Calu3 (cell line): ENCODE results near the gene ST3GAL4. TPM values are rescaled to one million over a fixed set of nuclear protein-coding genes. Genes with fewer than 3 reads are reported as not detected.

Experiments
- BruUV-seq: library from RNA; stranded (reverse); fragments of 400-500 nt; replicated peaks from 2 replicates; lab custom pipeline; 2021; lab: Mats Ljungman, UMichigan
- CTCF ChIA-PET: fragments of 300-600 bp; sonication (Branson Sonifier 250); formaldehyde crosslinking; loops from one replicate; lab custom pipeline; 2022; ENCODE audit warnings: antibody characterized with exemption; lab: Charles Lee
- DNase-seq: peaks from one replicate; pipeline ENCODE4 v3.0.0; 2022
- H3K27ac Mint-ChIP-seq: one replicate; pipeline ENCODE4 v1.8.0; 2022; ENCODE audit warnings: mixed read lengths; ENCODE audit not compliant: unreplicated experiment
- H3K27me3 Mint-ChIP-seq: one replicate; pipeline ENCODE4 v1.8.0; 2022; ENCODE audit warnings: mixed read lengths; ENCODE audit not compliant: unreplicated experiment
- H3K36me3 Mint-ChIP-seq: one replicate; pipeline ENCODE4 v1.8.0; 2022; ENCODE audit warnings: mild to moderate bottlenecking, moderate library complexity, mixed read lengths; ENCODE audit not compliant: insufficient read depth, unreplicated experiment
- H3K4me1 Mint-ChIP-seq: one replicate; pipeline ENCODE4 v1.8.0; 2022; ENCODE audit warnings: mild to moderate bottlenecking, low read depth, mixed read lengths; ENCODE audit not compliant: unreplicated experiment
- H3K4me3 Mint-ChIP-seq: one replicate; pipeline ENCODE4 v1.8.0; 2022; ENCODE audit warnings: mild to moderate bottlenecking, low read depth, moderate library complexity, mixed read lengths; ENCODE audit not compliant: unreplicated experiment
- H3K9me3 Mint-ChIP-seq: one replicate; pipeline ENCODE4 v1.8.0; 2022; ENCODE audit warnings: low read depth, mixed read lengths; ENCODE audit not compliant: unreplicated experiment
- intact Hi-C: fragments of 100-400 bp; cut with micrococcal nuclease; formaldehyde crosslinking; loops from one replicate; pipeline ENCODE4 v1.10.0; 2022; ENCODE audit not compliant: unreplicated experiment
- total RNA-seq: library from RNA; stranded (reverse); gene quantifications from 2 replicates; pipeline ENCODE4 v1.2.3, GENCODE V29; 2022
- TF ChIP-seq, protein P1 (sequence below): fragments of 200-600 bp; IDR thresholded peaks from one replicate; pipeline ENCODE4 v1.8.0; 2022; ENCODE audit warnings: antibody characterized with exemption; ENCODE audit not compliant: unreplicated experiment

Gene ST3GAL4
- total RNA-seq, 1 experiment from 2014 or later: 27.9 TPM

- Mint-ChIP-seq H3K27me3 (no peaks in the 10 kb centered on the region), H3K4me3 (no peak overlapping the region), H3K4me1 (peaks cover 12% of the 10 kb centered on the region), H3K9me3 (no peaks in the 10 kb centered on the region), H3K27ac (no peak overlapping the region), H3K36me3 (no peaks in the 10 kb centered on the region)
- intact Hi-C loops: no loop called here
- no peak for DNase-seq
- CTCF ChIA-PET: interaction anchor here (0.7 to 1.0 kb wide), 2 partner anchors 9 to 161 kb away, joined by 3 to 4 read pairs; no protein-coding TSS in a partner anchor
- TF ChIP-seq, protein P1, sequence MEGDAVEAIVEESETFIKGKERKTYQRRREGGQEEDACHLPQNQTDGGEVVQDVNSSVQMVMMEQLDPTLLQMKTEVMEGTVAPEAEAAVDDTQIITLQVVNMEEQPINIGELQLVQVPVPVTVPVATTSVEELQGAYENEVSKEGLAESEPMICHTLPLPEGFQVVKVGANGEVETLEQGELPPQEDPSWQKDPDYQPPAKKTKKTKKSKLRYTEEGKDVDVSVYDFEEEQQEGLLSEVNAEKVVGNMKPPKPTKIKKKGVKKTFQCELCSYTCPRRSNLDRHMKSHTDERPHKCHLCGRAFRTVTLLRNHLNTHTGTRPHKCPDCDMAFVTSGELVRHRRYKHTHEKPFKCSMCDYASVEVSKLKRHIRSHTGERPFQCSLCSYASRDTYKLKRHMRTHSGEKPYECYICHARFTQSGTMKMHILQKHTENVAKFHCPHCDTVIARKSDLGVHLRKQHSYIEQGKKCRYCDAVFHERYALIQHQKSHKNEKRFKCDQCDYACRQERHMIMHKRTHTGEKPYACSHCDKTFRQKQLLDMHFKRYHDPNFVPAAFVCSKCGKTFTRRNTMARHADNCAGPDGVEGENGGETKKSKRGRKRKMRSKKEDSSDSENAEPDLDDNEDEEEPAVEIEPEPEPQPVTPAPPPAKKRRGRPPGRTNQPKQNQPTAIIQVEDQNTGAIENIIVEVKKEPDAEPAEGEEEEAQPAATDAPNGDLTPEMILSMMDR: no peak
- BruUV-seq: no TSS peak
Observed at GRCh38 chr11:126319374-126319740, 36.1 kb upstream of the ST3GAL4 start.

DNA sequence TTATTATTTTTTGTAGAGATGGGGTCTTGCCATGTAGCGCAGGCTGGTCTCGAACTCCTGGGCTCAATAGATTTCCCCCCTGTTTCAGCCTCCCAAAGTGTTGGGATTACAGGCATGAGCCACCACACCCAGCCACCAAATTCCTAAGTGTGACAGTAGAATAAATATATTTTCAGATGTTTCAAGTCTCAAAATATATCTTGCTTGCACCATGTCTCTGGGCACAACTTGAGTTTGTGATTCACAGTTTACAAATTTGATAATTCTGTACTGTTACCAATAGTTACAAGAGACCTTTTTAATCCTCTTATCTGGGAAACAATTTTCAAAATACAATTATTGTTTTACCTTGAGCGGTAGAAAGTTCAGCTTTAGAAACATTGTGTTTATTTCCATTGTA lies 32.5 kb upstream of the ST3GAL4 start:
- H3K27ac Mint-ChIP-seq: no peak overlapping the region
- intact Hi-C loops: no loop called here
- no peak for DNase-seq
- H3K9me3 Mint-ChIP-seq: no peaks in the 10 kb centered on the region
- BruUV-seq: no TSS peak
- TF ChIP-seq, protein P1: no peak
- CTCF ChIA-PET: no interaction called here
- peaks cover 11% of the 10 kb centered on the region for H3K36me3 Mint-ChIP-seq
- H3K4me1 Mint-ChIP-seq: peaks cover 25% of the 10 kb centered on the region
- H3K27me3 Mint-ChIP-seq: no peaks in the 10 kb centered on the region
- no peak overlapping the region for H3K4me3 Mint-ChIP-seq

- no peaks in the 10 kb centered on the region for H3K27me3 Mint-ChIP-seq
- peaks cover 14% of the 10 kb centered on the region for H3K36me3 Mint-ChIP-seq
- H3K4me3 Mint-ChIP-seq: peak overlapping the region; percentile 86
- CTCF ChIA-PET: interaction anchor here (0.7 to 1.0 kb wide), 3 partner anchors 17 to 153 kb away, joined by 3 to 4 read pairs (median 4); no protein-coding TSS in a partner anchor
- peak overlapping the region; percentile 99 for H3K27ac Mint-ChIP-seq
- no TSS peak for BruUV-seq
- H3K4me1 Mint-ChIP-seq: peaks cover 26% of the 10 kb centered on the region
- H3K9me3 Mint-ChIP-seq: no peaks in the 10 kb centered on the region
- intact Hi-C loops: no loop called here
- DNase-seq: peak; percentile 72
- TF ChIP-seq, protein P1: no peak
Observed at GRCh38 chr11:126327281-126328000, 28.0 kb upstream of the ST3GAL4 start.

DNA sequence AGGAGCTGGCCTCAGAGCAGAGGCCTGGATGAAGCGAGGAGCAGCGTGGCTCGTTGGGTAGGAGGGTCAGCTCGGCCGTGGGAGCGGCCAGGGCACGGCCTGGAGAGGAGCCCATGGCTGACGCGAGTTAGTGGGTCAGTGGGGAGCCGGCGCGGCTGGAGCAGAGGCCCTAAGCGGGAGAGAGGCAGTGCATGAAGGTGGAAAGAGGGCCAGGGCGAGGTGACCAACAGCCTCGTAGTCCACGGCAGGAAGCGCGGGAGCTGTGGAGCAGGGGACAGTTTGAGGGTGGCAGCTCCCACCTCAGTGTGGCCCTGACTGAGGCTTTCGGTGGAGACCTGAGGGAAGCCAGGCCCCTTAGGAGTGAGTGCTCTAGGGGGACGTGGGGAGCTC lies 27.5 kb upstream of the ST3GAL4 start:
- peak overlapping the region; percentile 86 for H3K4me3 Mint-ChIP-seq
- H3K36me3 Mint-ChIP-seq: peaks cover 14% of the 10 kb centered on the region
- no peaks in the 10 kb centered on the region for H3K27me3 Mint-ChIP-seq
- TF ChIP-seq, protein P1: no peak
- peaks cover 26% of the 10 kb centered on the region for H3K4me1 Mint-ChIP-seq
- peak overlapping the region; percentile 99 for H3K27ac Mint-ChIP-seq
- intact Hi-C loops: no loop called here
- no peaks in the 10 kb centered on the region for H3K9me3 Mint-ChIP-seq
- CTCF ChIA-PET: interaction anchor here (0.7 to 1.0 kb wide), 3 partner anchors 18 to 153 kb away, joined by 3 to 4 read pairs (median 4); no protein-coding TSS in a partner anchor
- BruUV-seq: no TSS peak
- DNase-seq: no peak
